Smooth muscle cell (in vitro differentiated cells): Measurements from ENCODE around the gene PSTK. TPM values are rescaled to one million over a fixed set of nuclear protein-coding genes. Genes with fewer than 3 reads are reported as not detected.

Experiments
- DNase-seq: peaks from one replicate; lab custom pipeline; 2025; ENCODE audit not compliant: unreplicated experiment; lab: John Stamatoyannopoulos, UW
- H2AFZ ChIP-seq: fragments of 200-600 bp; sonication (generic); 2 replicates; pipeline ENCODE4 v1.6.0; 2016; ENCODE audit warnings: antibody characterized with exemption, low read depth, mild to moderate bottlenecking
- H3F3A ChIP-seq: fragments of 200-600 bp; sonication (generic); 2 replicates; pipeline ENCODE4 v1.6.0; 2017; ENCODE audit warnings: antibody characterized with exemption, low read depth
- H3K27ac ChIP-seq: fragments of 200-600 bp; sonication (generic); 2 replicates; pipeline ENCODE4 v1.5.1; 2016; ENCODE audit warnings: low read depth, mild to moderate bottlenecking
- H3K27me3 ChIP-seq: fragments of 200-600 bp; sonication (generic); 2 replicates; pipeline ENCODE4 v1.6.1; 2016; ENCODE audit warnings: low read depth, mild to moderate bottlenecking
- H3K36me3 ChIP-seq: fragments of 200-600 bp; sonication (generic); 2 replicates; pipeline ENCODE4 v1.5.1; 2016; ENCODE audit warnings: low read depth
- H3K4me1 ChIP-seq: fragments of 200-600 bp; sonication (generic); 2 replicates; pipeline ENCODE4 v1.5.1; 2016; ENCODE audit warnings: low read depth
- H3K4me2 ChIP-seq: fragments of 200-600 bp; sonication (generic); 2 replicates; pipeline ENCODE4 v1.6.0; 2016; ENCODE audit warnings: mild to moderate bottlenecking
- H3K4me3 ChIP-seq: fragments of 200-600 bp; sonication (generic); 2 replicates; pipeline ENCODE4 v1.5.1; 2016; ENCODE audit warnings: mild to moderate bottlenecking
- H3K79me2 ChIP-seq: fragments of 200-600 bp; sonication (generic); 2 replicates; pipeline ENCODE4 v1.6.0; 2016; ENCODE audit warnings: low read depth, mild to moderate bottlenecking
- H3K9ac ChIP-seq: fragments of 200-600 bp; sonication (generic); 2 replicates; pipeline ENCODE4 v1.6.0; 2016; ENCODE audit warnings: low read depth
- H3K9me3 ChIP-seq: fragments of 200-600 bp; sonication (generic); replicated peaks from 2 replicates; pipeline ENCODE4 v1.5.1; 2016; ENCODE audit warnings: low read depth
- H4K20me1 ChIP-seq: fragments of 200-600 bp; sonication (generic); 2 replicates; pipeline ENCODE4 v1.6.0; 2016; ENCODE audit warnings: low read depth
- CTCF ChIP-seq: fragments of 200-600 bp; sonication (generic); IDR thresholded peaks from 2 replicates; pipeline ENCODE4 v1.5.1; 2017; ENCODE audit warnings: borderline replicate concordance, mild to moderate bottlenecking, antibody characterized with exemption; ENCODE audit not compliant: insufficient read depth, poor library complexity, severe bottlenecking
- WGBS: methylation state at CpG from one replicate; pipeline ENCODE4 v1.1.7; 2016; ENCODE audit warnings: low lambda C conversion rate; 5-methylcytosine and 5-hydroxymethylcytosine counted together
- polyA plus RNA-seq: library from polyadenylated mRNA; unstranded; fragments of >200 nt; fragmentation: Nextera tagmentation; extraction: Ambion mirVana; gene quantifications from 2 replicates; pipeline ENCODE4 v1.2.1, GENCODE V29; 2016
- total RNA-seq: library from RNA; depleted of rRNA; stranded (reverse); fragments of >200 nt; gene quantifications from 2 replicates; pipeline ENCODE4 v1.2.3, GENCODE V29; 2014

PSTK gene
- total and polyA plus RNA-seq, 2 experiments from 2014 or later = 7.0 to 14.2 TPM

DNA sequence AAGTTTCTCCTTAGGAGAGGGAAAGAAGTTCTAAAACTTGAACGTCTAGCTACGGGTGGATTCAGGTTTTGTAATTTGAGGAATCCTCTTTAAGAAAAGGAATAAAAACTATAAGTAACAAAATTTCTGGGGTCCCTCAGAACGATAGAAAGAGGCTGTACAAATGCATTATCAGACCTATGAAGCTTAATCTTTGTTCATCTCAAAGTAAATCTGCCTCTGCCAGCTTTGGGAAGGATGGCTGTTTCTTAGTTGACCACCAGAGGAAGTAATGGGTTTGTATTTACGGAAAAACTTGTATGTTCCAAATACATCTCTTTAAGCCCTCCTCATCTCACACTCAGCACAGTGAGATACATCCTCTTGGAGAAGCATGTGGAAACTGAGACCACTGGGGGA lies 864 bp downstream of the PSTK start:
- TF ChIP-seq CTCF = peak; percentile 29
- no peak for DNase-seq
- WGBS = 20% methylated on average over 4 of the region's 4 CpGs
- peaks cover 9% of the 10 kb centered on the region for H3K4me1 ChIP-seq
- H3F3A ChIP-seq = no peaks in the 10 kb centered on the region
- H3K9me3 ChIP-seq = no peaks in the 10 kb centered on the region
- no peaks in the 10 kb centered on the region for H4K20me1 ChIP-seq
- H3K4me3 ChIP-seq = peak overlapping the region; percentile 91
- H3K4me2 ChIP-seq = peak overlapping the region; percentile 84
- H3K9ac ChIP-seq = no peak overlapping the region
- no peak overlapping the region for H3K27ac ChIP-seq
- H3K79me2 ChIP-seq = no peaks in the 10 kb centered on the region
- peak overlapping the region; percentile 2 for H2AFZ ChIP-seq
- H3K36me3 ChIP-seq = no peaks in the 10 kb centered on the region
- no peaks in the 10 kb centered on the region for H3K27me3 ChIP-seq

GRCh38 chr10:122983898-122984297 lies 3.7 kb downstream of the PSTK start:
- H3K4me2 ChIP-seq = no peak overlapping the region
- H3K4me1 ChIP-seq = peaks cover 9% of the 10 kb centered on the region
- no peaks in the 10 kb centered on the region for H3K36me3 ChIP-seq
- H4K20me1 ChIP-seq = no peaks in the 10 kb centered on the region
- H2AFZ ChIP-seq = no peak overlapping the region
- H3K9ac ChIP-seq = no peak overlapping the region
- no peak for TF ChIP-seq CTCF
- no peaks in the 10 kb centered on the region for H3K27me3 ChIP-seq
- WGBS = 97% methylated on average over 6 of the region's 6 CpGs
- DNase-seq = no peak
- no peak overlapping the region for H3K27ac ChIP-seq
- no peaks in the 10 kb centered on the region for H3K9me3 ChIP-seq
- H3K79me2 ChIP-seq = no peaks in the 10 kb centered on the region
- H3K4me3 ChIP-seq = no peak overlapping the region
- no peaks in the 10 kb centered on the region for H3F3A ChIP-seq

DNA sequence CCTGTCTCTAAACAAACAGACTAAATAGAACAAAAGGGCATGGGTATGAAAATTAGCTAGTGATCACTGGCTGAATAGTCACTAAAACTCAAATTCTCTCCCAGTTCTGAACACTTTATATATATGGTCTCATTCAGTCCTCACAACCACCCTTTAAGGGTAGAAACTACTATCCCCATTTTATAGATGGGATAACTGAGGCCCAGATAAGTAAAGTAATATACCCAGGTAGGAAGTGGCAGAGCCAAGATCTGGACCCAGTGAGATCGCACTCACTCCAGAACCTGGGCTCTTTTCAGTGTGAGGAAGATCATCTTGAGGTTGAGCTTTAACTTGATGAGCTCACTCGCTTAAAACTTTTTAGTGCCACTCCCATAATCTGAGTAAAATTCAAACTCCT lies 4.5 kb downstream of the PSTK start:
- H3K27me3 ChIP-seq = no peaks in the 10 kb centered on the region
- no peak overlapping the region for H3K27ac ChIP-seq
- no peaks in the 10 kb centered on the region for H3F3A ChIP-seq
- no peak overlapping the region for H3K9ac ChIP-seq
- H3K79me2 ChIP-seq = no peaks in the 10 kb centered on the region
- no peak for DNase-seq
- no peak overlapping the region for H2AFZ ChIP-seq
- H3K4me2 ChIP-seq = no peak overlapping the region
- WGBS = 98% methylated on average over 2 of the region's 2 CpGs
- H3K4me3 ChIP-seq = no peak overlapping the region
- peaks cover 8% of the 10 kb centered on the region for H3K4me1 ChIP-seq
- H3K36me3 ChIP-seq = no peaks in the 10 kb centered on the region
- no peaks in the 10 kb centered on the region for H3K9me3 ChIP-seq
- TF ChIP-seq CTCF = no peak
- H4K20me1 ChIP-seq = no peaks in the 10 kb centered on the region

- no peaks in the 10 kb centered on the region for H3K36me3 ChIP-seq
- no peak overlapping the region for H2AFZ ChIP-seq
- no peak overlapping the region for H3K4me2 ChIP-seq
- H3F3A ChIP-seq = no peaks in the 10 kb centered on the region
- H3K4me1 ChIP-seq = no peaks in the 10 kb centered on the region
- H3K79me2 ChIP-seq = no peaks in the 10 kb centered on the region
- H3K9me3 ChIP-seq = no peaks in the 10 kb centered on the region
- H3K27ac ChIP-seq = no peak overlapping the region
- no peaks in the 10 kb centered on the region for H3K27me3 ChIP-seq
- DNase-seq = no peak
- no peak overlapping the region for H3K4me3 ChIP-seq
- H3K9ac ChIP-seq = no peak overlapping the region
- WGBS = 94% methylated on average over 6 of the region's 6 CpGs
- H4K20me1 ChIP-seq = no peaks in the 10 kb centered on the region
- no peak for TF ChIP-seq CTCF
These were observed 6.1 kb downstream of the PSTK start for GRCh38 chr10:122986335-122986734.
